Activated B cell treated with CpG ODN at 0.5 μM for 24 hours (primary cell): ENCODE results near the gene PRKCSH. TPM values are rescaled to one million over a fixed set of nuclear protein-coding genes. Genes with fewer than 3 reads are reported as not detected.

Experiments used
- ATAC-seq: fragments of 200-7000 bp; cut with Tn5 transposase; one replicate; pipeline ENCODE4 v1.10.0; 2021; ENCODE audit warnings: low read depth, mild to moderate bottlenecking, moderate library complexity
- CTCF ChIA-PET: fragments of 350-600 bp; sonication (Branson Sonifier 250); formaldehyde crosslinking; loops from one replicate; lab custom pipeline; 2021; ENCODE audit warnings: antibody characterized with exemption; lab: Charles Lee
- POLR2A ChIA-PET: fragments of 350-600 bp; sonication (Branson Sonifier 250); formaldehyde crosslinking; loops from one replicate; lab custom pipeline; 2021; ENCODE audit warnings: antibody characterized with exemption; lab: Charles Lee
- DNase-seq: peaks from one replicate; pipeline ENCODE4 v3.0.0; 2022
- H3K27ac Mint-ChIP-seq: one replicate; pipeline ENCODE4 v1.8.0; 2020; ENCODE audit warnings: mixed read lengths
- H3K27me3 Mint-ChIP-seq: one replicate; pipeline ENCODE4 v1.8.0; 2021; ENCODE audit warnings: mixed read lengths
- H3K36me3 Mint-ChIP-seq: one replicate; pipeline ENCODE4 v1.8.0; 2021; ENCODE audit warnings: low read depth, mixed read lengths
- H3K4me1 Mint-ChIP-seq: one replicate; pipeline ENCODE4 v1.8.0; 2021; ENCODE audit warnings: mixed read lengths
- H3K4me3 Mint-ChIP-seq: one replicate; pipeline ENCODE4 v1.8.0; 2020; ENCODE audit warnings: mild to moderate bottlenecking, mixed read lengths
- H3K9me3 Mint-ChIP-seq: one replicate; pipeline ENCODE4 v1.8.0; 2020; ENCODE audit warnings: mixed read lengths
- CTCF ChIP-seq: fragments of 200-600 bp; IDR thresholded peaks from one replicate; pipeline ENCODE4 v1.8.0; 2022; ENCODE audit warnings: antibody characterized with exemption, mild to moderate bottlenecking
- intact Hi-C: fragments of 100-400 bp; cut with micrococcal nuclease; formaldehyde crosslinking; loops from one replicate; pipeline ENCODE4 v1.15.1; 2024
- total RNA-seq: library from RNA; stranded (reverse); gene quantifications from 2 replicates; pipeline ENCODE4 v1.2.3, GENCODE V29; 2022

Gene PRKCSH
- total RNA-seq, 1 donor from 2014 or later, result 289 TPM

- Mint-ChIP-seq H3K9me3 (no peaks in the 10 kb centered on the region), H3K4me1 (no peaks in the 10 kb centered on the region), H3K36me3 (peaks cover 25% of the 10 kb centered on the region), H3K27ac (no peak overlapping the region), H3K27me3 (no peaks in the 10 kb centered on the region), H3K4me3 (no peak overlapping the region)
- POLR2A ChIA-PET, result no interaction called here
- no peak for TF ChIP-seq CTCF
- DNase-seq (no peak), ATAC-seq (no peak)
- intact Hi-C loops, result no loop called here
- CTCF ChIA-PET, result no interaction called here
Observed at GRCh38 chr19:11499220-11499726, 63.8 kb downstream of the PRKCSH start.

GRCh38 chr19:11499890-11500420 is 64.5 kb downstream of the PRKCSH start:
- H3K27me3 Mint-ChIP-seq, result no peaks in the 10 kb centered on the region
- TF ChIP-seq CTCF, result no peak
- peaks cover 5% of the 10 kb centered on the region for H3K4me1 Mint-ChIP-seq
- intact Hi-C loops, result no loop called here
- no peak for DNase-seq
- H3K27ac Mint-ChIP-seq, result no peak overlapping the region
- H3K9me3 Mint-ChIP-seq, result no peaks in the 10 kb centered on the region
- H3K4me3 Mint-ChIP-seq, result no peak overlapping the region
- ChIA-PET CTCF (no interaction called here), POLR2A (no interaction called here)
- no peak for ATAC-seq
- H3K36me3 Mint-ChIP-seq, result peaks cover 24% of the 10 kb centered on the region

Other genes starting within 250 kb of the PRKCSH start
- gene KANK2, start 238.1 kb upstream of the PRKCSH start, total RNA-seq, result 2.3 and 3.3 TPM in 2 replicates
- gene ANGPTL8, start 196.0 kb upstream of the PRKCSH start, total RNA-seq, result not detected in 2 replicates
- 7.7 and 9.6 TPM in 2 replicates for gene DOCK6, start 173.1 kb upstream of the PRKCSH start, total RNA-seq
- not detected in 2 replicates for gene TSPAN16, start 139.5 kb upstream of the PRKCSH start, total RNA-seq
- 4.5 and 6.2 TPM in 2 replicates for gene RAB3D, start 96.0 kb upstream of the PRKCSH start, total RNA-seq
- 61.8 and 68.1 TPM in 2 replicates for gene TMEM205, start 89.4 kb upstream of the PRKCSH start, total RNA-seq
- gene CCDC159, start 89.1 kb upstream of the PRKCSH start, total RNA-seq, result 27.6 and 32.1 TPM in 2 replicates
- gene PLPPR2, start 80.2 kb upstream of the PRKCSH start, total RNA-seq, result 1.5 and 2.2 TPM in 2 replicates
- gene SWSAP1, start 61.0 kb upstream of the PRKCSH start, total RNA-seq, result 4.3 and 5.1 TPM in 2 replicates
- 1.8 and 2.5 TPM in 2 replicates for gene EPOR, start 51.3 kb upstream of the PRKCSH start, total RNA-seq
- gene RGL3, start 16.3 kb upstream of the PRKCSH start, total RNA-seq, result 0.32 and 0.33 TPM in 2 replicates
- gene ODAD3, start 514 bp upstream of the PRKCSH start, total RNA-seq, result 0.29 TPM in 1 of 2 replicates, not detected in the other
- gene ELAVL3, start 45.4 kb downstream of the PRKCSH start, total RNA-seq, result not detected in 2 replicates
- 10.3 and 14.1 TPM in 2 replicates for gene ZNF653, start 70.2 kb downstream of the PRKCSH start, total RNA-seq
- gene ECSIT, start 93.5 kb downstream of the PRKCSH start, total RNA-seq, result 49.3 and 54.2 TPM in 2 replicates
- not detected in 2 replicates for gene CNN1, start 103.2 kb downstream of the PRKCSH start, total RNA-seq
- gene ELOF1, start 123.6 kb downstream of the PRKCSH start, total RNA-seq, result 61.7 and 66.1 TPM in 2 replicates
- 47.6 and 50.9 TPM in 2 replicates for gene ACP5, start 142.0 kb downstream of the PRKCSH start, total RNA-seq
- gene ZNF627, start 161.8 kb downstream of the PRKCSH start, total RNA-seq, result 17.0 and 17.6 TPM in 2 replicates